HG03045 (cell line): ENCODE data around the gene MKRN2OS.

Source experiments
- ATAC-seq: cut with Tn5 transposase; IDR thresholded peaks from one replicate; pipeline ENCODE4 v1.9.1; 2021; ENCODE audit warnings: mild to moderate bottlenecking, moderate library complexity; ENCODE audit not compliant: unreplicated experiment

MKRN2OS gene, protein sequence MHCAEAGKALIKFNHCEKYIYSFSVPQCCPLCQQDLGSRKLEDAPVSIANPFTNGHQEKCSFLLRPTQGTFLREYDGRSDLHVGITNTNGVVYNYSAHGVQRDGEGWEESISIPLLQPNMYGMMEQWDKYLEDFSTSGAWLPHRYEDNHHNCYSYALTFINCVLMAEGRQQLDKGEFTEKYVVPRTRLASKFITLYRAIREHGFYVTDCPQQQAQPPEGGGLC

DNA sequence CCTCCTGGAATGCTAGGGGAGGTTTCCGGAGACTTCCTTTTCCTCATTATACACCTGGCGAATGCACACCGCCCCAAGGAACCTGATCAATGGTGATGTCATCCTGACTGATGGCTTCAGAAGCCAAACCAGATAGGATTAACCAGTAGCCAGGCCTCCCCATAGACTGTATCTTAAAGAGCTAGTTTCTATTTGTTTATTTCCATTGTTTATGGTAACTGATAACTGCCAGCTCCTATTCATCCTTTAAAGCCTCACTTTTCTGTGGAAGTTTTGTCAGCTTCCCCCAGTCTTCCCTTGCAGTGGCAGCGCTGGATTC lies at the start of gene MKRN2OS:
TSS of gene MKRN2OS (minus strand) at position 27 of the 319 bp plus-strand sequence. CDS start 35 bp downstream, outside the sequence.
- no peak for ATAC-seq

DNA sequence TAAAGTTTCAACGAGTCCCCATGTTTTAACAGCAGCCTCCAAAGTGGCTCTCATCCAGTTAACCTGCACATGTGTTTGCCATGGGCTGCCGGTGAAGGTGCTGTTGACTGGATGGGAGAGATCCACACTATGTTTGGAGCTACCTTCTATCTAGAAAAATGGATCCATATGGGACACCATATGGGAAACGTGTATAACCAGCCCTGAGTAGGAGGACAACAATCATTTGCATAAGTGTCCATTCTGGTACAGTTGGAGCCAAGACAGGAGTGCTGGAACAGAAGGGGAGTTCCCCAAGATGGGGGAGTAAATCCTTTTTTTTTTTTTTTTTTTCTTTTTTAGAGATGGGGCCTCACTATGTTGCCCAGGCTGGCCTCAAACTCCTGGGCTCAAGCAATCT lies 48.2 kb upstream of the MKRN2OS start:
- ATAC-seq = no peak

DNA sequence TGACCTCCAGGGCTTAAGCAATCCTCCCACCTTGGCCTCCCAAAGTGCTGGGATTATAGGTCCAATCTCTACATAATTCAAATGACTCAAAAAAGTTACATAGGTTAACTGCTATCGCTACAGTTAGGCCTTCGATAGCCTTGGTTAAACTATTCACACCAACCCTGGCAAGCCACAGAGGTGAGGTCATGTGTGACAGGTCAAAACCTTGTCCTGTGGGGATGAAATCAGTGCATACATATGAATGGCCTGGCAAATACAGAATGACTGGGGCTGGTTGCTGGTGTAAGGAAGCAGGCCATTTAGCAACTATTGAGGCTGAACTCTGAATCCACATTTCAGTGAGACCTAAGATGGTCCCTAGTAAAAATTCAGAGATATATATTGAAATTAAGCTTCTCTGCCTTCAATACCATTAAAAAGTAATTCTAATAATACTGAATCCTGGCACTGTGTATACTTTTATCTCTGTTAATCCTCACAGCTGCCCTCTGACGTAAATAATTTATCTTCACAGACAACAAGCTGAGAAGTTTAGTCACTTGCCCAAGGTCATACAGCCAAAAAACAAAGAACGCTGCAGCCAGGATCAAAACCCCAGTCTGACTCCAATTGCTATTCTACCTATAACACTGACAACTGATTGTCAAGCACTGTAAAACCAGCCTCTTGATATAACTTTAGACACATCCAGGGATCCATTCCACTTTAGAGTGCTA lies 46.9 kb upstream of the MKRN2OS start:
- no peak for ATAC-seq

DNA sequence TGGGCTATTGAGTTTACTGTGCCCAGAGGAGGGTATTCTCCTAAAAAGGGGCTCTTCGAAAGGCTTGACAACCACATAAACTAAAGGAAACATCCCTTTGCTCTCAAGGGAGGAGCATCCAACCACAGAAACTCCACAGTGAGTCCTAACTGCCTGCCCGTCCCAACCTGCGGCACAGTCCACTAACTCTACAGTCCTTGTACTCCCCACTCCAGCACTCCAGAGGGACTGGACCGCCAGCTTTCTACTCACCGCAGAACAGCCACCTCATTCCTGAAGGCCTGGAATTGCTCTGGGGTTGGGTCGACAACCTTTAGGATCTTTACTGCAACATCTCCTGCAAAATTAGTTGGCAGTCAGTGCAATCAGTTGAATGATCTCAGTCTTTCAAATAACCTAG lies 46.2 kb upstream of the MKRN2OS start:
- no peak for ATAC-seq

DNA sequence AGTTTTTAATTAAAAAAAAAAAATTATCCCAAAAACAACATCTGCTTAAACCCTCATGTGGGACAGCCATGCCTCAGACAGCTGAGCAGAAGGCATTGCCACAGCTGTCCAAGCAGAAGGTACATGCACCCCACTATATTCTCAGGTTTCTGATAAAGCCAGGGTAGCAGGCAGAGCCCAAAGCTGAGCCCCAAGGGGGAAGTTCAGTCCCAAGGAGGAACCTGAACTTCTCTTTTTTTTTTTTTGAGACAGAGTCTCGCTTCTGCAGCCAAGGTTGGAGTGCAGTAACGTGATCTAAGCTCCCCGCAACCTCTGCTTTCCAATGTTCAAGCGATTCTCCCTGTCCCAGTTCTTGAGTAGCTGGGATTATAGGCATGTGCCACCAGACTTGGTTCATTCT lies 44.8 kb upstream of the MKRN2OS start:
- ATAC-seq = no peak

DNA sequence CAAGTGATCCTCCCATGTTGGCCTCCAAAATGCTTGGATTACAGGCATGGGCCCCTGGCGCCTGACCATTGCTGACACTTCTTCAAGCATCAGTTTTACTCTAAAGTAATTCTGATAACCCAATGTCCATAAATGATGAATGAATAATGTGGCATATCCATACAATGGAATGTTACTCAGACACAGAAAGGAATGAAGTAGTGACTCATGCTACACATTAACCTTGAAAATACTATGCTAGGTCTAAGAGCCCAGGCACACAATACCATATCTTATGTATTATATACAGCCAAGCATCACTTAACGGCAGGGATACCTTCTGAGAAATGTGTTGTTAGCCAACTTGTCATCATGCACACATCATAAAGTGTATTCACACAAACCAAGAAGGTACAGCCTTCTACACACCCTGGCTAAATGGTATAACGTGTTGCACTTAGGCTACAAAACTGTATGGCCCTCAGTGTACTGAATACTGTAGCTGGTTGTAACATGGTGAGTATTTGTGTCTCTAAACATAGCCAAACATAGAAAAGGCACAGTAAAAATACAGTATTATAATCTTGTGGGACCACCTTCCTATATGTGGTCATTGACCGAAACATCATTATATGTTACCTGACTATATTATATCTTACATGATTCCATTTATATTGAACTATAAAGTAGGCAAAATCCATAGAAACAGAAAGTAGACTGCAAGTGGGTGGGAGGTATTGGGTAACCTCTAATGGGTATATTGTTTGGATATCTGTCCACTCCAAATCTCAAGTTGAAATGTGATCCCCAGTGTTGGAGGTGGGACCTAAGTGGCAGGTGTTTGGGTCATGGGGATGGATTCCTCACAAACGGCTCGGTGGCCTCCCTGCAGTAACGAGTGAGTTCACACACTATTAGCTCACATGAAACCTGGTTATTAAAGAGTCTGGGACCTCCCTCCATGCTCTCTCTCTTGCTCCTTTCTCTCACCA lies 43.0 kb upstream of the MKRN2OS start:
- ATAC-seq = no peak

DNA sequence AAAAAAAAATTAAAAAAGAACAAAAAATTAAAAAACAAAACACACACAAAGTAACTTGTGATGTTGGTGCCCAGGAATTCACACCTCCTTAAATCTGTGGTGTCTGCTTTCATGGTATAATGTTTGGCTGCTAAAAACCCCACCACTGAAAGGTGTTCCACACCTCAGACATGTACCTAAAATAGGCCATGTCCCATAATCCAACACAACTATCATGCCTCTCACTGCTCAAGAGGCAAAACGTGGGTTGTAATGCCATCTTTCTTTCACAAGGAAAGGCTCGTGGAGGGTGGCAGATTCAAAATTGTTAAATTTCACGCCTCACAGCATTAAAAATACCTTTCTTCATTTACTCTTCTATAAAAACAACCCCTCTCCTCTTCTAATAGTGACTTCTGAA lies 41.1 kb upstream of the MKRN2OS start:
- no peak for ATAC-seq

DNA sequence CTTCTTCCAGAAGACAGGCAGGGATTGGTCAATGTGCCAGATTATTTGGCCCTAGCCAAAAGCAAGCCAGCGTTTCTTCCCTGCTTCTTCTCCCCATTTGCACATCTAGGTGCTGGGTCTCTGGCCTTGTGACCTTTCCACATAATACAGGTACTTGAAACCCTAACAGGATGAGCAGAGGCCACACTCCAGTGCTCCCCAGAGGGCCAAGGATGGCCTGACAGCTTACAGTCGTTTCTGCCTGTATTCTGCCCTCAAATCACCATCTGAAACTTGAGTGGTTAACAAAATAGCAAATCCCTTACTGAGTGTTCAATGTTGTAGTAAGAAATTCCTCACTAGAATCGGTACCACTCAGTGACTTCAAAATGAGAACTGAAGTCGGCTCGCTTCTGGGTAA lies 40.7 kb upstream of the MKRN2OS start:
- ATAC-seq = no peak

DNA sequence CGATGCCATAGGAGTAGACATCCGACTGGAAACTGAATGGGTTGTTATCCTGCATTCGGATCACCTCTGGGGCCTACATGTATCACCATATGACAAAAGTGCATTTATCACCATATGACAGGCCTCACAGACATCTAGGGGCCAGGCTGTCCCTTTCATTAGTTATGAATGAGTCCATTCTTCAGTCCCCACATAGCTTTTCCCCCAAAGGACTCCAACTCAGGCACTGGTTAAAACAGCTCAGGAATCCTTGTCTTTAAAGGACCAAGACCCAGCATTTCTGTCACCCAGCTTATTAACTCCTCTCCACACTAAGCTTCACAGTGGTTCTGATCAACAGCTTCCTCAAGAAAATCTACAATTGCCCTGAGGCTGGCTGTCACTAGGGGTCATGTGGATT lies 39.9 kb upstream of the MKRN2OS start:
- ATAC-seq = no peak

DNA sequence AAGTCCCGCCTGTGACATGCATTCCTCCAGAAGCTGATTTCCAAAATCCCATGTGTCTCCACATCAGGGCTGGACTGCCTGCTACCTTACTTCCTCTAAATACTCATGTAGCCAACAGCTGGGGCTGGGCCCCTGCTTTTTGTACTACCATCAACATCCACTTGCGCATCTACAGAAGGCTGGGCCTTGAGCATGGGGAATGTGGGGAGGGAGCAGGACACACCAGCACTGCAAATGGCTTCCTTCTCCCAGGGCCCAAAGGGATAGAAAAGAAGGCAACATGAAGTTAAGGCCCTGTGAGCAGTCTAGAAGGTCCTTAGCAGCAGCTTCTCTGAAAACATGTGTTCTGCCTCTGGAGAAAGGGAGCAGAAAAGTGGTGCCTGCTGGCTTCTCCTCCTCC lies 38.8 kb upstream of the MKRN2OS start:
- ATAC-seq = no peak

DNA sequence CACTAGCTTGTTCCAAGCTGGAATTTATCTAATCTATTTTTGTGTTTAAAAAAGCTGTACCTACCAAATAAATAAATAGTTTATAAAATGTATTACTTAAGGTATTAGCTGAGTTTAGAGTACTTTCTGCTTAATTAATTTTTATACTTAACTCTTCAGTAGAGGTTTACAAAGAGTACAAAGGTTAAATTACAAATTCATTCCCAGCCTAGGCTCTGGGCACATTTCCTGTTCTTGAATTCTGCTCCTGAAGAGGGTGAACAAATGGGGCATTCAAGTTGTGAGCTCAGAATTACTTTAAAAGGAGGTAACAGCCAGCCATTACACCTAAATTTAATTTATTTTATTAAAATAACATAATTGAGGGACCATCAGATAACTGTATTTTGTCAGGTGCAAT lies 38.0 kb upstream of the MKRN2OS start:
- ATAC-seq = no peak

DNA sequence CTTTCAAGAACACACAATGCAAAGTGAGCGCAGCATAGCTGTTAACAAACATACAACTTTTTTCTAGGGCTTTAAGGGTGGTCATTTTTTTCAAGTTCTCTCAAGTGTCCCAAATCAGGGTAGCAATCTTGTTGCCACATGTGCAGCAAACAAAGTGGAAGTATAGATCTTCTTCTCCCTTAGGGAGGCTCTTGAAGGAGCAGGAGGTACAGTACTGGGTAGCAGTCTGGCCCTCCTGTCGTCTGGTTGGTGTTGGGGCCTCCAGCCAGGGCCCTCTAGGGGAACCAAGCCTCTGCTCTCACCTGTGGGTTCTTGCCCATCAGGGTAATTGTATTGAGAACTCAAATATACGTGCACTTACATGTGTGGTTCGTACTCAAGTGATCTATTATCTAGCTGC lies 37.4 kb upstream of the MKRN2OS start:
- no peak for ATAC-seq

DNA sequence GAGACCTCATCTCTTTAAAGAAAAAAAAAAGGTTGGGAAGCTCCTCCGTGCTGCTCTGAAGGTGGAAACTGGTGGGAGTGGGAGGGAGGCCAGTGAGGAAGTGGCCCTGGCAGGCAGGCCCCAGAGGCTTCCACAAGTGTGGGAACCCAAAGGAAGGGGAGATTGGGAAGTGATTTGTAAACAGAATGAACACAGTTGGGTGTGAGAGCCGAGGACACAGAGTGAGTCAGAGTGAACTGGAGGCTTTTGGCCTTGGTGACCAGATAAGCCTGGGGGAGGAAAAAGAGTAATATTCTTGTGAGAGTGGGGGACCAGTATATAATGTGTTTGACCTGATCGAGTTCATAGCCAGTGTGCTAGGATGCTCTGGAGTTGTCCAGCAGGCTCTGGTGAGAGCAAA lies 34.6 kb upstream of the MKRN2OS start:
- ATAC-seq = no peak

DNA sequence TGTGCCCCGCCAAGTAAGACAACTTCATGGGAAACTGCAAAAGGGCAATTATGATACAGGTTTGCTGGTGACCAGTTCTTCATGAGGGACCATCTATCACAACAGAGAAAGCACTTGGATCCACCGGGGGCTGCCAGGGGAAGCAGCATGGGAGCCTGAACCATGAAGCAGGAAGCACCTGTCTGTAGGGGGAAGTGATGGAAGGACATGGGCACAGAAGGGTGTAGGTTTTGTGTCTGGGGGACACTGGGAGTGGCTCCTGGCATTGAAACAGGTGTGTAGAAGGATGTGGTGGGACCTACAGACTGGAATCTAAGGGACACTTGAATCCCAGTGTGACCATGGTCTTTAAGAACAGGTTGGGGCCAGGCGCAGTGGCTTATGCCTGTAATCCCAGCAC lies 34.2 kb upstream of the MKRN2OS start:
- ATAC-seq = no peak

DNA sequence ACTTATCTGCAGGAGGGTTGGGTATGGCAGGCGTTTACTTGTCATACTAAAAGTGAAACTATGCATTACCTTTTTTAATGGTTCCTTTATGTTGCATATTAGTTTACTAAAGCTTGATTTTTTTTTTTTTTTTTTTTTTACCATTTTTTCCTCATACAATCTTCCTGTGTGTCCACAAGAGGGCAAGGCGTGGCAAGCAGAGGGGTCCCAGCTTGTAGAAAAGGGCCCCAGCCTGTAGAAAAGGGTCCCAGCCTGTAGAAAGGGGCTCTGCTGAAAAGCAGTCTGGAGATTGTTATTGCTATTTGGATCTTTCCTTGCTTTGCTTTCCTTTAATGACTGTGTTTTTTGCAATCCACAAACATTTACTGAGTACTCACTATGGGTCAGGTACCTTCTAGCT lies 33.4 kb upstream of the MKRN2OS start:
- ATAC-seq = no peak

DNA sequence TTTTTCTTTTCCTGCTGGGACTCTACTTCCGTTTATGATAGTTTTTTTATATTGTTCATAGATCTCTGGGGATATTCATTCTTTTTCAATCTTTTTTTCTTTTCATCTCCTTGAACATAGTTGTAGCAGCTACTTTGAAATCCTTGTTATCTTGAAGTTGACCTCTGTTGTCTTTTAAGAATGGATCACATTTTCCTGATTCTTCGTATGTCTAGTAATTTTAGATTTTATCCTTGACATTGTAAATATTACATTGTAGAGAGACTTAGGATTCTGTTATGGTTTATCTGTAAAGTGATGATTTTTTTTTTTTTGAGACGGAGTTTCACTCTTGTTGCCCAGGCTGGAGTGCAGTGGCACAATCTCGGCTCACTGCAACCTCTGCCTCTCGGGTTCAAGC lies 32.1 kb upstream of the MKRN2OS start:
- no peak for ATAC-seq

DNA sequence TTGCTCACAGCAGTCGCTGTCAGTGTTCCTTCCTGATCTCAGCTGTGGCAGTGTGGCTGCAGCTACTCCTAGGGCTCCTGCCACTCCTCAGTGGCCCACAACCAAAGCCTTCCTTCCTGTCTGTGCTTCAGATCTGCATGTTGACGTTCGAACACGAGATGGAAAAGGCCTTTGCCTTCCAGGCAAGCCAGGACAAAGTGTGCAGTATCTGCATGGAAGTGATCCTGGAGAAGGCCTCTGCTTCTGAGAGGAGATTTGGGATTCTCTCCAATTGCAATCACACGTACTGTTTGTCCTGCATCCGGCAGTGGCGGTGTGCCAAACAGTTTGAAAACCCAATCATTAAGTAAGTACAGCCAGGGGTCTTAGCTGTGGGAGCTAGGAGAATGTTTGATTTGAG lies 29.4 kb upstream of the MKRN2OS start:
- ATAC-seq = no peak

DNA sequence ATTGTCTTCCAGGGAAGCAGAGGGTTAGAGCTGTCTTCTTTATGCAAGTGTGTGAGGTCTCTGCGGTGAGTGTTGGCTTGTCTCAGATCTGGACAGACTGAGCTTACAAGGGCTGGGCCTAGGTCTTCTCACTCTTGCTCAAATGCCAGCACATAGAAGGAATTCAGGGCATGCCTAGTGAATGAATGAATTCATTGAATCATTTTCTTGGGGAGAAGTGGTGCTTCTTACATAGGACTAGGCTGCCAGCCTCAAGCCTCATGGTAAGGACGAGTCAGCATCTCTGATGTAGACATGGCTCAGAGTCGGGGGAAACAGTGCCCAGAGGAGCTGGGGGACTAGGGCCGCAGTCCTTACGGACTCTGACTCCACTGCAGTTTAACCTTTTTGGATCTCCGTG lies 28.8 kb upstream of the MKRN2OS start:
- ATAC-seq = no peak

DNA sequence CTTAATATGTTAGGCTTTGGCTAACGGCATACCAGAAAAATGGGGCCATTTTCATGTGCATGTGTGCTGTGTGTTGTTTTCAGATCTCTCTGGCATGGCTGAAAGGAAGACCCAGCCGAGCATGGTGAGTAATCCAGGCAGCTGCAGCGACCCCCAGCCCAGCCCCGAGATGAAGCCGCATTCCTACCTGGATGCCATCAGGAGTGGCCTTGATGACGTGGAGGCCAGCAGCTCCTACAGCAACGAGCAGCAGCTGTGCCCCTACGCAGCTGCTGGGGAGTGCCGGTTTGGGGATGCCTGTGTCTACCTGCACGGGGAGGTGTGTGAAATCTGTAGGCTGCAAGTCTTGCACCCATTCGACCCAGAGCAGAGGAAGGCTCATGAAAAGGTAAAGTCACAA lies 26.7 kb upstream of the MKRN2OS start:
- no peak for ATAC-seq

DNA sequence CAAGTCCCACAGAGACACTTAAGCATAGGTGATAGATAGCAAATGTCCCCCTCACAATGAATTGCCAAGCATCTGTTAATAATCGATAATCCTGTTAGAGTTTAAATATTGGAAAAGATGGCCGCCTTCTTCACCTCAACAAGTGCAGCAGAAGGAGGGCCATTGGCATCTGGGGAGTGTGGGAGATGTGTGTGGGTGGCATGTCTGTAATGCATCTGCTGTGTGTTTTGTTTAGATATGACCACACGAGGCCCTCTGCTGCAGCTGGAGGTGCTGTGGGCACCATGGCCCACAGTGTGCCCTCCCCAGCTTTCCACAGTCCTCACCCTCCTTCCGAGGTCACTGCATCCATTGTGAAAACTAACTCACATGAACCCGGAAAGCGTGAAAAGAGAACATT lies 24.5 kb upstream of the MKRN2OS start:
- ATAC-seq = no peak

DNA sequence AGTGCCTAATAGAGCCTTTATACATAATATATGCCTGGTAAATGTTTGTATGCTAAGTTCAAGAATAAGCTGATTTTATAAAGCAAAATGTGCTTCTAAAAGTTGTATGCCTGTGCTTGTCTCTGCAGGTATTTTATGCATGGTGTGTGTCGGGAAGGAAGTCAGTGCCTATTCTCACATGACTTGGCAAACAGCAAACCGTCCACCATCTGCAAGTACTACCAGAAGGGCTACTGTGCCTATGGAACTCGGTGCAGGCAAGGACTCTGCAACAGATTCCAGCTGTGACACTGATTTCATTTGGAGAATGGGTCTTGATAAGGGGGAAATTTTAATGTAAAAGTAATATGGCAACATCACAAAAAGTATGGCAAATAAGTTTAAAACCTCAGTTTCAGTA lies 23.4 kb upstream of the MKRN2OS start:
- no peak for ATAC-seq

DNA sequence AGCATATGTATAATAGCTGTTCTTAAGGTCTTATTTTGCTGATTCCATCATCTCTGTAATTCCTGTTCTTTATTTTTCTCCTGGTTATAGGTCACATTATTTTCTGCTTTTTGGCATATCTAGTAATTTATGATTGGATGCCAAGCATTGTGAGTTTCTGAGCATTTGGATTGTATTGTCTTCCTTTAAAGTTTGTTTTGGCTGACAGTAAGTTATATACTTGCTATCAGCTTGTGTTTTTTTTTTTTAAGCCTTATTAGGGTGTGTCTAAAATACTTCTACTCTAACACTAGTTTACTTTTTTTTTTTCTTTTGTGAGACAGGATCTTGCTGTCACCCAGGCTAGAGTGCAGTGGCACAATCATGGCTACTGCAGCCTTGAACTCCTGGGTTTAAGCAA lies 21.7 kb upstream of the MKRN2OS start:
- ATAC-seq = no peak
